ENCODE measurements around the gene CLMP.

CLMP gene

GRCh38 chr11:123187665-123188507 is 7.2 kb downstream of the CLMP start:
- DNase-seq, result no peak

GRCh38 chr11:123187248-123187647 is 7.8 kb downstream of the CLMP start:
- no peak for DNase-seq

GRCh38 chr11:123186286-123186685 is 8.8 kb downstream of the CLMP start:
- DNase-seq, result no peak

- DNase-seq, result no peak
These were observed 9.7 kb downstream of the CLMP start for GRCh38 chr11:123185326-123185725.

- no peak for DNase-seq
These were observed 10.5 kb downstream of the CLMP start for GRCh38 chr11:123184531-123184930.

GRCh38 chr11:123183391-123184099 is 11.5 kb downstream of the CLMP start:
- no peak for DNase-seq

- no peak for DNase-seq
These were observed 13.1 kb downstream of the CLMP start for GRCh38 chr11:123181767-123182500.

GRCh38 chr11:123181075-123181474 is 14.0 kb downstream of the CLMP start:
- DNase-seq, result no peak

GRCh38 chr11:123180574-123180973 is 14.5 kb downstream of the CLMP start:
- DNase-seq, result no peak

GRCh38 chr11:123180166-123180565 is 14.9 kb downstream of the CLMP start:
- no peak for DNase-seq

GRCh38 chr11:123179586-123179985 is 15.5 kb downstream of the CLMP start:
- no peak for DNase-seq

- DNase-seq, result no peak
These were observed 16.9 kb downstream of the CLMP start for GRCh38 chr11:123178186-123178585.

- DNase-seq, result no peak
These were observed 18.3 kb downstream of the CLMP start for GRCh38 chr11:123176785-123177184.

GRCh38 chr11:123174196-123175183 is 20.6 kb downstream of the CLMP start:
- no peak for DNase-seq

- DNase-seq, result no peak
These were observed 21.2 kb downstream of the CLMP start for GRCh38 chr11:123173856-123174186.

- no peak for DNase-seq
These were observed 21.8 kb downstream of the CLMP start for GRCh38 chr11:123173040-123173855.

GRCh38 chr11:123170929-123171328 is 24.1 kb downstream of the CLMP start:
- no peak for DNase-seq

GRCh38 chr11:123169821-123170220 is 25.2 kb downstream of the CLMP start:
- DNase-seq, result no peak

GRCh38 chr11:123168955-123169484 is 26.0 kb downstream of the CLMP start:
- DNase-seq, result no peak

- no peak for DNase-seq
These were observed 26.8 kb downstream of the CLMP start for GRCh38 chr11:123168241-123168640.

- DNase-seq, result no peak
These were observed 28.9 kb downstream of the CLMP start for GRCh38 chr11:123166071-123166559.

Data from activated effector memory CD4-positive, alpha-beta T cell treated with Interleukin-2 at 50 U/mL for 16 hours (primary cell).